SU-DHL-6 (cell line): ENCODE results near the gene DTX2.

ENCODE experiments used
- CTCF ChIP-seq: fragments of 200-600 bp; sonication (generic); IDR thresholded peaks from one replicate; pipeline ENCODE4 v1.5.1; 2017; ENCODE audit warnings: antibody characterized with exemption, mild to moderate bottlenecking, low read length, moderate library complexity; ENCODE audit not compliant: insufficient read depth, poor library complexity, severe bottlenecking
- EZH2phosphoT487 ChIP-seq: fragments of 200-600 bp; sonication (generic), shearing (Covaris generic); conservative IDR thresholded peaks from 2 replicates; pipeline ENCODE4 v1.6.1; 2018; ENCODE audit warnings: mild to moderate bottlenecking, antibody characterized with exemption, low read length, moderate library complexity, mixed read lengths

- TF ChIP-seq CTCF = no peak
- TF ChIP-seq EZH2phosphoT487 = no peak
Measured at GRCh38 chr7:76425156-76425555, 36.4 kb upstream of the DTX2 start.
